Measurements from ENCODE around the gene CAMTA2. TPM values are rescaled to one million over a fixed set of nuclear protein-coding genes. Genes with fewer than 3 reads are reported as not detected.

Gene CAMTA2
- total RNA-seq, 2 donors from 2014 or later = 13.6 to 24.8 TPM

DNA sequence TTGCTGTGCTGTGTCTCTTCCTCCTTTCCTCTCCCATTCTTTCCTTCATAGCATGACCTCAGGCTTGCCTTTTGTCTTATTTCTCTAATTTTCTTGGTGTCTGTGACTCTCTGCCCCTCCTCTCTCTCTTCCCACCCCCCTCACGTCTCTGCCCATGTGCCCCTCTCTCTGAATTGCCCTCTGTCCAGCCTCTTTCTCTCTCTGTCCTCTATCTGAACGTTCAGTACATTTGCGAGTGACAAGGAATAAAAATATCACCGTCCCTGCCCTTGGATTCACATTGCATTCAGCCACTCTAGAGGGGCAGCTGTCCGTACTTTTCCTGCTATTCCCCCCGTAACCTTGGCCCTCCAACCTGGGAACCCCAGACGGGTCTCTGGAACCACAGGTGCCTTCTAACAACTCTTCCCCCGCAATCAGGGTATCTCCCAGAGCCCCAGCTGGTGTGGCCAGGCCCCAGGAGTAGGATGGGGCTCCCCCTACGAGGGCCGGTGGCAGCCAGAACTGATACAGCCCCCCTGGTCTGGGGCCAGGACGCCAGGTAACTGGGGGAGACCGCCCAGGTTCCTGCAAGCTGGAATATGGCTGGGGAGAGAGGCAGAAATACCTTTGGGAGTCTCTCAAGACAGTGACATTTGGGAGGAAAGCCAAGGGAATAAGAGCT, 12.1 kb upstream of the CAMTA2 start:
- H3K4me3 ChIP-seq (ENCODE audit: low read length) = peak overlapping the region; percentile 97
- H3K9me3 ChIP-seq (ENCODE audit: control insufficient read depth, low read length) = no peaks in the 10 kb centered on the region
- Mint-ChIP-seq H3K4me1 (peaks cover 10% of the 10 kb centered on the region), H3K27me3 (ENCODE audit: insufficient read depth) (peaks cover 21% of the 10 kb centered on the region), H3K27ac (peak overlapping the region; percentile 6), H3K4me3 (peak overlapping the region; percentile 84), H3K36me3 (ENCODE audit: low read depth) (peaks cover 43% of the 10 kb centered on the region), H3K9me3 (no peaks in the 10 kb centered on the region)
- H3K36me3 ChIP-seq (ENCODE audit: control insufficient read depth, insufficient read depth, low read length) = peaks cover 50% of the 10 kb centered on the region
- no peak overlapping the region for H3K27ac ChIP-seq (ENCODE audit: low read depth, low read length)
- H3K4me1 ChIP-seq (ENCODE audit: control insufficient read depth, insufficient read depth, low read length) = peaks cover 12% of the 10 kb centered on the region
- 76 to 81% methylated on average over 11 to 12 of the region's 12 CpGs for WGBS, 2 experiments (ENCODE audit: insufficient coverage in 1 of 2, insufficient read length in 1 of 2)
- H3K9ac ChIP-seq (ENCODE audit: extremely low read depth, low read length, poor library complexity, severe bottlenecking) = peak overlapping the region; percentile 83
- DNase-seq = no peak
- peaks cover 8% of the 10 kb centered on the region for H3K27me3 ChIP-seq (ENCODE audit: control insufficient read depth, insufficient read depth, low read length, poor library complexity, severe bottlenecking)
- TF ChIP-seq, protein P1, sequence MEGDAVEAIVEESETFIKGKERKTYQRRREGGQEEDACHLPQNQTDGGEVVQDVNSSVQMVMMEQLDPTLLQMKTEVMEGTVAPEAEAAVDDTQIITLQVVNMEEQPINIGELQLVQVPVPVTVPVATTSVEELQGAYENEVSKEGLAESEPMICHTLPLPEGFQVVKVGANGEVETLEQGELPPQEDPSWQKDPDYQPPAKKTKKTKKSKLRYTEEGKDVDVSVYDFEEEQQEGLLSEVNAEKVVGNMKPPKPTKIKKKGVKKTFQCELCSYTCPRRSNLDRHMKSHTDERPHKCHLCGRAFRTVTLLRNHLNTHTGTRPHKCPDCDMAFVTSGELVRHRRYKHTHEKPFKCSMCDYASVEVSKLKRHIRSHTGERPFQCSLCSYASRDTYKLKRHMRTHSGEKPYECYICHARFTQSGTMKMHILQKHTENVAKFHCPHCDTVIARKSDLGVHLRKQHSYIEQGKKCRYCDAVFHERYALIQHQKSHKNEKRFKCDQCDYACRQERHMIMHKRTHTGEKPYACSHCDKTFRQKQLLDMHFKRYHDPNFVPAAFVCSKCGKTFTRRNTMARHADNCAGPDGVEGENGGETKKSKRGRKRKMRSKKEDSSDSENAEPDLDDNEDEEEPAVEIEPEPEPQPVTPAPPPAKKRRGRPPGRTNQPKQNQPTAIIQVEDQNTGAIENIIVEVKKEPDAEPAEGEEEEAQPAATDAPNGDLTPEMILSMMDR (conservative IDR thresholded peaks at IDR 0.05) = no peak

DNA sequence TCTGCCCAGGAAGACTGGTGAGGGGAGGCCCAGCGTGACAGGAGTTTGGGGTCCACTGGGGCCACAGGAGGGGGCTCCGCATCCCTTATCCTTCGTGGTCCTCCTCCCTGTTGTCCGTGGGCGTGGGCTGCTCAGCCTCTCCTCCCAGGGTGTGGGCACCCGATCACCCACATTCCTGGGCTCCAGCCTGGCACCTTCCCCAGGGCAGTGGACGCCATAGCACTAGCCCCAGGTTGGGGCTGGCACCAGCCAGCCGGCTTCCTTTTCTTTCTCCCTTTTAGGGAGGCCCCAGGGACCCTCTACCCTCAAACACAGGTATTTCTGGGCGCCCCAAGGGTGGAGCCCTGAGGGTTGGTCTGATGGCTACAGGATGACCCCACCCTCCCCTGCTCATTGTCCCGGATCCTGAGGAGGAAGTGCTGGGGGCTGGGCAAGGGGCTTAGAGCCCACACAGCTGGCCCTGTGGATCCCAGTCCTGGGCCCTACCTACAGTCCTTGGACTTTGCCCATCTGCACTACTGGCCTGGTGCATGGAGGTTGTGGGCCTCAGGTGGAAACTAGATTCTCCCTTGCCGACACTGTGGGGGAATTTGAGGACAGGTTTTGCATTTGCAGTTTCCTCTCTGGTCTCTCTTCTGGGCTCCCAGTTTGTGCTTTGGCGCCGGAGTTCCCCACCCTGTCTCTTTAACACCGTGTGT, 11.4 kb upstream of the CAMTA2 start:
- Mint-ChIP-seq H3K4me1 (peaks cover 10% of the 10 kb centered on the region), H3K9me3 (no peaks in the 10 kb centered on the region), H3K36me3 (ENCODE audit: low read depth) (peaks cover 36% of the 10 kb centered on the region), H3K27ac (peak overlapping the region; percentile 64), H3K4me3 (peak overlapping the region; percentile 84), H3K27me3 (ENCODE audit: insufficient read depth) (peaks cover 28% of the 10 kb centered on the region)
- WGBS, 2 experiments (ENCODE audit: insufficient coverage in 1 of 2, insufficient read length in 1 of 2) = 21 to 29% methylated on average over 8 to 14 of the region's 14 CpGs
- DNase-seq = peak; percentile 71
- Histone ChIP-seq H3K27ac (ENCODE audit: low read depth, low read length) (no peak overlapping the region), H3K27me3 (ENCODE audit: control insufficient read depth, insufficient read depth, low read length, poor library complexity, severe bottlenecking) (peaks cover 8% of the 10 kb centered on the region), H3K9me3 (ENCODE audit: control insufficient read depth, low read length) (no peaks in the 10 kb centered on the region), H3K36me3 (ENCODE audit: control insufficient read depth, insufficient read depth, low read length) (peaks cover 43% of the 10 kb centered on the region), H3K4me1 (ENCODE audit: control insufficient read depth, insufficient read depth, low read length) (peaks cover 12% of the 10 kb centered on the region), H3K9ac (ENCODE audit: extremely low read depth, low read length, poor library complexity, severe bottlenecking) (peak overlapping the region; percentile 83), H3K4me3 (ENCODE audit: low read length) (peak overlapping the region; percentile 97)
- TF ChIP-seq, protein P1 (conservative IDR thresholded peaks at IDR 0.05) = no peak

DNA sequence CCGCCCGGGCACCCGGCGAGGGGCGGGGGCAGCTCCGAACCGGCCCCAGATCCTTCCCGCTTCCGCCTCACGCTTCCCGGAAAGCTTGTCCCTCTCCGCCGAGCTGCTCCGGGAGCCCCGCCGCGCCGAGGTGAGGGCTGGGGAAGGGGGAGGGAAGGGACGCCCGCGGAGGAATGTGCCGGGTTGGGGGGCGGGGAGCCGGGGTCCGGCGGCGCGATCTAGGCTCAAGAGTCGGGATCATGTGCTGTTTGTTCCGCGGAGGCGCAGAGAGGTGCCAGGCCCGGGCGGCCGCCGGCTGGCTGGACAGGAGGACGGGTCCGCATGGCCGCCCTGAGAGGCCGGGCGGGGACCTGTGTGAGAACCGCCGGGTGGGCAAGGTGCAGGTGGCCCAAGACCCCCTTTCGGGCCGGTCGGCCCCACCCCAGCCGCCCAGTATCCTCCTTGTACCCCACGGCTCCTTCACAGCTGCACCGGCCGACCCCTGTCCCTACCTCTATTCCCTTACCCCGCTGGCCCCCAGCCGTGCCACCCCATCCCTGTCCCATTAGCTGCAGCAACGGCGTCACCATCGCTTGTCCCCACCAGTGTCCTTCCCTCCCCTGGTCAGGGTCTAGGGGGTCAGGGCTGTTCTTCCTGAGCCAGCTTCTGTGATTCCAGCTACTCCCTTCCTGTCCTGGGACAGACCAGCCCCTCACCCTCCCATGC, 10.7 kb upstream of the CAMTA2 start:
- Histone ChIP-seq H3K9me3 (ENCODE audit: control insufficient read depth, low read length) (no peaks in the 10 kb centered on the region), H3K27ac (ENCODE audit: low read depth, low read length) (no peak overlapping the region), H3K4me1 (ENCODE audit: control insufficient read depth, insufficient read depth, low read length) (peaks cover 12% of the 10 kb centered on the region), H3K36me3 (ENCODE audit: control insufficient read depth, insufficient read depth, low read length) (peaks cover 36% of the 10 kb centered on the region), H3K27me3 (ENCODE audit: control insufficient read depth, insufficient read depth, low read length, poor library complexity, severe bottlenecking) (peaks cover 8% of the 10 kb centered on the region), H3K9ac (ENCODE audit: extremely low read depth, low read length, poor library complexity, severe bottlenecking) (peak overlapping the region; percentile 83), H3K4me3 (ENCODE audit: low read length) (peak overlapping the region; percentile 97)
- H3K27ac Mint-ChIP-seq = peak overlapping the region; percentile 64
- H3K4me3 Mint-ChIP-seq = peak overlapping the region; percentile 84
- TF ChIP-seq, protein P1 (conservative IDR thresholded peaks at IDR 0.05) = no peak
- peaks cover 29% of the 10 kb centered on the region for H3K36me3 Mint-ChIP-seq (ENCODE audit: low read depth)
- no peaks in the 10 kb centered on the region for H3K9me3 Mint-ChIP-seq
- WGBS, 2 experiments (ENCODE audit: insufficient coverage in 1 of 2, insufficient read length in 1 of 2) = 0% methylated on average over 13 to 55 of the region's 55 CpGs
- peak; percentile 92 for DNase-seq
- peaks cover 10% of the 10 kb centered on the region for H3K4me1 Mint-ChIP-seq
- peaks cover 29% of the 10 kb centered on the region for H3K27me3 Mint-ChIP-seq (ENCODE audit: insufficient read depth)
